ENCODE data around the gene LSM7. TPM values are rescaled to one million over a fixed set of nuclear protein-coding genes. Genes with fewer than 3 reads are reported as not detected.

Gene LSM7
- total RNA-seq, 2 experiments from 2014 or later, result 164 to 321 TPM

DNA sequence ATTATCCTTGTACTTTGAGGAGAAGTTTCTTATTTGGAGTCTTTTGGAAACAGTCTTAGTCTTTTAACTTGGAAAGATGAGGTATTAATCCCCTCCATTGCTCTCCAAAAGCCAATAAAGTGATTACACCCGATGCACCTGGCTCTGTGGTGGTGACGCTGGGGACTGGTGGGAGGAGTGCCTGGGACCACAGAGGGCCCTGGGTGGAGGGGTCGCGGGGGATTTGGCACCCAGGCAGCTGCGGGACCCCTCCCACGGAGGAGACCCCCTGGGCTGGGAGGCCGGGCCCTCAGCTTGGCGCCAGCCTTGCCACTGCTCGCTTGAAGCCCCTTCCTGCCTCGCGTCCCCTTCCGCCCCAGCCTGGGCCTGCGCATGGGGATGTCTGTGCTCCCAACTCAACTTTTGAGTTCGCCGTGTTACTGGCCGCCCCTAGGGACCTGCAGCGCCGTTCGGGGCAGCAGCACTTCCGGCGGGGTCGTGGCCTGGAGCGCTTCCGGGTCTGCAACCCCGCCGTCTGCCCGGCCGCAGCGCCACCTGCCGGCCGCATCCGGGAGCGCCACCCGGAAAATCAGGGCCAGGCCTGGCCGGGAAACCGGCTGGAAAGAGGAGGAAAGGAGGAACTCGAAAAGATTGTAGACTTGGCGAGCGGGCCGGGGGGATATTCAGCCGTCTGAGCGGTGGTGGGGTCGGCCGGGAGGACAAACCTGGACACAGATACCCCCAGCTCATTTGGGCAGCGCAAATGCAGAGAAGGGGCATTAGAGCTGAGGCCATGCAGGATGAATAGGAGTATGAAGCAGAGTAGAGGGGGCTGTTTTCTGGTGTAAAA is 54.8 kb downstream of the LSM7 start:
- no peak for TF ChIP-seq EZH2phosphoT487 (IDR thresholded peaks at IDR 0.05; ENCODE audit: borderline replicate concordance, low read depth, low read length)
- peak; percentile 94 for TF ChIP-seq CTCF (conservative IDR thresholded peaks at IDR 0.05; ENCODE audit: low read length)
- CTCF ChIA-PET (ENCODE audit: unreplicated experiment), result no interaction called here
- DNase-seq (ENCODE audit: low spot score), result peak; percentile 97

More for the DNA sequence above, 54.8 kb downstream of the LSM7 start:
- H3K9me2 ChIP-seq (ENCODE audit: insufficient read depth, low read length), result no peaks in the 10 kb centered on the region
- H3K27ac ChIP-seq (ENCODE audit: low read depth, low read length, poor library complexity, severe bottlenecking), result peak overlapping the region; percentile 93
- peak overlapping the region; percentile 98 for H3K4me2 ChIP-seq (ENCODE audit: low read length)
- H4K20me1 ChIP-seq (ENCODE audit: insufficient read depth, low read length), result peaks cover 10% of the 10 kb centered on the region
- H3K4me1 ChIP-seq (ENCODE audit: insufficient read depth, low read length, poor library complexity, severe bottlenecking), result peaks cover 29% of the 10 kb centered on the region
- H3K9me3 ChIP-seq (ENCODE audit: low read length), result no peaks in the 10 kb centered on the region
- H3K79me2 ChIP-seq (ENCODE audit: insufficient read depth, low read depth, low read length), result peaks cover 57% of the 10 kb centered on the region
- no TSS peak for BruUV-seq (replicated peaks)
- H3K36me3 ChIP-seq (ENCODE audit: insufficient read depth, low read length), result peaks cover 63% of the 10 kb centered on the region
- H3K4me3 ChIP-seq (ENCODE audit: low read depth, low read length, poor library complexity, severe bottlenecking), result peak overlapping the region; percentile 87
- no peak overlapping the region for H2AFZ ChIP-seq (ENCODE audit: low read length)
- POLR2A ChIA-PET, result interaction anchor here (0.6 kb wide), 1 partner anchor 288 kb away, joined by 3 read pairs; no protein-coding TSS in a partner anchor
- intact Hi-C loops (cut with micrococcal nuclease; ENCODE audit: unreplicated experiment), result loop anchor here (1.0 to 2.0 kb wide), 5 partner anchors 15 to 118 kb away; partner anchors contain the start of genes LSM7, PLEKHJ1, SF3A2 and SPPL2B

Other genes starting within 250 kb of the LSM7 start
- 41.7 and 54.6 TPM in 2 replicates for gene MOB3A, start 232.3 kb downstream of the LSM7 start, total RNA-seq (2014; rRNA removed; shearing (Covaris generic))
- gene MOB3A, start 232.3 kb downstream of the LSM7 start, total RNA-seq (2022), result 87.5 and 111 TPM in 2 replicates
- gene IZUMO4, start 231.7 kb downstream of the LSM7 start, total RNA-seq (2014; rRNA removed; shearing (Covaris generic)), result 11.2 and 12.9 TPM in 2 replicates
- gene IZUMO4, start 231.7 kb downstream of the LSM7 start, total RNA-seq (2022), result 6.1 and 7.3 TPM in 2 replicates
- gene AP3D1, start 177.0 kb downstream of the LSM7 start, total RNA-seq (2014; rRNA removed; shearing (Covaris generic)), result 56.6 and 80.0 TPM in 2 replicates
- gene AP3D1, start 177.0 kb downstream of the LSM7 start, total RNA-seq (2022), result 95.0 and 99.8 TPM in 2 replicates
- gene DOT1L, start 164.7 kb downstream of the LSM7 start, total RNA-seq (2014; rRNA removed; shearing (Covaris generic)), result 19.5 and 27.7 TPM in 2 replicates
- gene DOT1L, start 164.7 kb downstream of the LSM7 start, total RNA-seq (2022), result 86.0 and 88.3 TPM in 2 replicates
- 205 and 221 TPM in 2 replicates for gene PLEKHJ1, start 92.3 kb downstream of the LSM7 start, total RNA-seq (2014; rRNA removed; shearing (Covaris generic))
- gene PLEKHJ1, start 92.3 kb downstream of the LSM7 start, total RNA-seq (2022), result 122 and 129 TPM in 2 replicates
- gene SF3A2, start 91.8 kb downstream of the LSM7 start, total RNA-seq (2014; rRNA removed; shearing (Covaris generic)), result 104 and 124 TPM in 2 replicates
- 206 and 207 TPM in 2 replicates for gene SF3A2, start 91.8 kb downstream of the LSM7 start, total RNA-seq (2022)
- 10.7 and 14.8 TPM in 2 replicates for gene AMH, start 79.3 kb downstream of the LSM7 start, total RNA-seq (2014; rRNA removed; shearing (Covaris generic))
- gene AMH, start 79.3 kb downstream of the LSM7 start, total RNA-seq (2022), result 45.7 and 49.7 TPM in 2 replicates
- gene JSRP1, start 72.2 kb downstream of the LSM7 start, total RNA-seq (2014; rRNA removed; shearing (Covaris generic)), result 0.44 and 1.5 TPM in 2 replicates
- 13.8 and 15.9 TPM in 2 replicates for gene JSRP1, start 72.2 kb downstream of the LSM7 start, total RNA-seq (2022)
- gene PEAK3, start 46.4 kb downstream of the LSM7 start, total RNA-seq (2014; rRNA removed; shearing (Covaris generic)), result not detected in 2 replicates
- gene PEAK3, start 46.4 kb downstream of the LSM7 start, total RNA-seq (2022), result 0.18 TPM in 1 of 2 replicates, not detected in the other
- 0.33 and 0.38 TPM in 2 replicates for gene LINGO3, start 20.4 kb downstream of the LSM7 start, total RNA-seq (2014; rRNA removed; shearing (Covaris generic))
- gene LINGO3, start 20.4 kb downstream of the LSM7 start, total RNA-seq (2022), result 0.13 and 0.17 TPM in 2 replicates
- 96.9 and 106 TPM in 2 replicates for gene SPPL2B, start 98 bp upstream of the LSM7 start, total RNA-seq (2014; rRNA removed; shearing (Covaris generic))
- gene SPPL2B, start 98 bp upstream of the LSM7 start, total RNA-seq (2022), result 185 and 191 TPM in 2 replicates
- gene TMPRSS9, start 31.7 kb upstream of the LSM7 start, total RNA-seq (2014; rRNA removed; shearing (Covaris generic)), result 0.44 TPM in 1 of 2 replicates, not detected in the other
- gene TMPRSS9, start 31.7 kb upstream of the LSM7 start, total RNA-seq (2022), result 0.28 TPM in 1 of 2 replicates, not detected in the other
- 55.4 and 60.0 TPM in 2 replicates for gene TIMM13, start 99.0 kb upstream of the LSM7 start, total RNA-seq (2014; rRNA removed; shearing (Covaris generic))
- gene TIMM13, start 99.0 kb upstream of the LSM7 start, total RNA-seq (2022), result 95.3 and 120 TPM in 2 replicates
- 141 and 150 TPM in 2 replicates for gene LMNB2, start 128.4 kb upstream of the LSM7 start, total RNA-seq (2014; rRNA removed; shearing (Covaris generic))
- gene LMNB2, start 128.4 kb upstream of the LSM7 start, total RNA-seq (2022), result 113 and 117 TPM in 2 replicates
- gene GADD45B, start 147.5 kb upstream of the LSM7 start, total RNA-seq (2014; rRNA removed; shearing (Covaris generic)), result 98.4 and 102 TPM in 2 replicates
- 36.5 and 40.5 TPM in 2 replicates for gene GADD45B, start 147.5 kb upstream of the LSM7 start, total RNA-seq (2022)

Data from OCI-LY7 (cell line).